ENCODE data around the gene BAX. TPM values are rescaled to one million over a fixed set of nuclear protein-coding genes. Genes with fewer than 3 reads are reported as not detected.
"Not testable (repeated sequence)": the region's sequence is repeated elsewhere in the genome, so short reads cannot be mapped to it uniquely, and the experiment has no call there.

Gene BAX
- polyA plus RNA-seq, 4 donors = 138 to 199 (median 162) TPM

GRCh38 chr19:48922548-48923490 is 31.9 kb upstream of the BAX start:
- Histone ChIP-seq H3K4me3 (ENCODE audit: low read depth in 1 of 3, low read length in 3 of 3) (no peak overlapping the region), H3K9me3 (ENCODE audit: control insufficient read depth in 2 of 2, insufficient read depth in 1 of 2, low read depth in 1 of 2, low read length in 1 of 2) (no peaks in the 10 kb centered on the region), H3K27me3 (ENCODE audit: control insufficient read depth in 3 of 3, insufficient read depth in 3 of 3, low read length in 3 of 3) (no peaks in the 10 kb centered on the region), H3K36me3 (ENCODE audit: control insufficient read depth in 3 of 3, insufficient read depth in 2 of 3, low read depth in 1 of 3, low read length in 3 of 3) (peaks cover 12 to 63% (median 26%) of the 10 kb centered on the region in 3 donors), H3K27ac (ENCODE audit: low read depth in 1 of 3, low read length in 2 of 3) (no peak overlapping the region), H3K4me1 (ENCODE audit: control insufficient read depth in 3 of 3, insufficient read depth in 2 of 3, low read depth in 1 of 3, low read length in 2 of 3) (no peaks in the 10 kb centered on the region)
- FAIRE-seq = no peak
- DNase-seq = no peak
- 86 to 93% (median 88%) methylated on average over 18 of the region's 18 CpGs for WGBS, 3 donors

- 72 to 85% (median 84%) methylated on average over 10 to 11 of the region's 11 CpGs for WGBS, 3 donors
- FAIRE-seq = no peak
Observed at GRCh38 chr19:48925240-48925843, 29.3 kb upstream of the BAX start.

GRCh38 chr19:48925890-48926289 is 28.8 kb upstream of the BAX start:
- H3K36me3 ChIP-seq (ENCODE audit: control insufficient read depth in 3 of 3, insufficient read depth in 2 of 3, low read depth in 1 of 3, low read length in 3 of 3) = peaks cover 9 to 34% (median 13%) of the 10 kb centered on the region in 3 donors
- FAIRE-seq; DNase-seq; H3K4me3 ChIP-seq (ENCODE audit: low read depth in 1 of 3, low read length in 3 of 3); H3K27ac ChIP-seq (ENCODE audit: low read depth in 1 of 3, low read length in 2 of 3); H3K9me3 ChIP-seq (ENCODE audit: control insufficient read depth in 2 of 2, insufficient read depth in 1 of 2, low read depth in 1 of 2, low read length in 1 of 2); H3K27me3 ChIP-seq (ENCODE audit: control insufficient read depth in 3 of 3, insufficient read depth in 3 of 3, low read length in 3 of 3); H3K4me1 ChIP-seq (ENCODE audit: control insufficient read depth in 3 of 3, insufficient read depth in 2 of 3, low read depth in 1 of 3, low read length in 2 of 3): not testable (repeated sequence)
- WGBS, 3 donors = 66 to 84% (median 71%) methylated on average over 8 of the region's 8 CpGs

More at GRCh38 chr19:48925240-48925843, 29.3 kb upstream of the BAX start:
- no peak for DNase-seq
- no peak overlapping the region for H3K27ac ChIP-seq (ENCODE audit: low read depth in 1 of 3, low read length in 2 of 3)
- peaks cover 0 to 2% (median 0%) of the 10 kb centered on the region in 3 donors for H3K4me1 ChIP-seq (ENCODE audit: control insufficient read depth in 3 of 3, insufficient read depth in 2 of 3, low read depth in 1 of 3, low read length in 2 of 3)
- peaks cover 10 to 39% (median 13%) of the 10 kb centered on the region in 3 donors for H3K36me3 ChIP-seq (ENCODE audit: control insufficient read depth in 3 of 3, insufficient read depth in 2 of 3, low read depth in 1 of 3, low read length in 3 of 3)
- H3K4me3 ChIP-seq (ENCODE audit: low read depth in 1 of 3, low read length in 3 of 3) = no peak overlapping the region
- H3K9me3 ChIP-seq (ENCODE audit: control insufficient read depth in 2 of 2, insufficient read depth in 1 of 2, low read depth in 1 of 2, low read length in 1 of 2) = no peaks in the 10 kb centered on the region
- H3K27me3 ChIP-seq (ENCODE audit: control insufficient read depth in 3 of 3, insufficient read depth in 3 of 3, low read length in 3 of 3) = no peaks in the 10 kb centered on the region

GRCh38 chr19:48926909-48927308 is 27.8 kb upstream of the BAX start:
- Histone ChIP-seq H3K4me1 (ENCODE audit: control insufficient read depth in 3 of 3, insufficient read depth in 2 of 3, low read depth in 1 of 3, low read length in 2 of 3) (peaks cover 0 to 2% (median 0%) of the 10 kb centered on the region in 3 donors), H3K36me3 (ENCODE audit: control insufficient read depth in 3 of 3, insufficient read depth in 2 of 3, low read depth in 1 of 3, low read length in 3 of 3) (peaks cover 4 to 24% (median 8%) of the 10 kb centered on the region in 3 donors), H3K4me3 (ENCODE audit: low read depth in 1 of 3, low read length in 3 of 3) (no peak overlapping the region), H3K27me3 (ENCODE audit: control insufficient read depth in 3 of 3, insufficient read depth in 3 of 3, low read length in 3 of 3) (no peaks in the 10 kb centered on the region), H3K27ac (ENCODE audit: low read depth in 1 of 3, low read length in 2 of 3) (no peak overlapping the region), H3K9me3 (ENCODE audit: control insufficient read depth in 2 of 2, insufficient read depth in 1 of 2, low read depth in 1 of 2, low read length in 1 of 2) (no peaks in the 10 kb centered on the region)
- FAIRE-seq (no peak), DNase-seq (peak in 1 of 2 donors; percentile 32)
- WGBS, 3 donors = 18 to 31% (median 27%) methylated on average over 10 of the region's 10 CpGs

GRCh38 chr19:48927692-48928091 is 27.0 kb upstream of the BAX start:
- DNase-seq; H3K4me1 ChIP-seq (ENCODE audit: control insufficient read depth in 3 of 3, insufficient read depth in 2 of 3, low read depth in 1 of 3, low read length in 2 of 3); FAIRE-seq; H3K27me3 ChIP-seq (ENCODE audit: control insufficient read depth in 3 of 3, insufficient read depth in 3 of 3, low read length in 3 of 3); H3K27ac ChIP-seq (ENCODE audit: low read depth in 1 of 3, low read length in 2 of 3); H3K4me3 ChIP-seq (ENCODE audit: low read depth in 1 of 3, low read length in 3 of 3); H3K9me3 ChIP-seq (ENCODE audit: control insufficient read depth in 2 of 2, insufficient read depth in 1 of 2, low read depth in 1 of 2, low read length in 1 of 2): not testable (repeated sequence)
- 56 to 87% (median 68%) methylated on average over 17 of the region's 17 CpGs for WGBS, 3 donors
- H3K36me3 ChIP-seq (ENCODE audit: control insufficient read depth in 3 of 3, insufficient read depth in 2 of 3, low read depth in 1 of 3, low read length in 3 of 3) = peaks cover 0 to 17% (median 4%) of the 10 kb centered on the region in 3 donors

- H3K27me3 ChIP-seq (ENCODE audit: control insufficient read depth in 3 of 3, insufficient read depth in 3 of 3, low read length in 3 of 3) = peaks cover 0 to 4% (median 0%) of the 10 kb centered on the region in 3 donors
- no peaks in the 10 kb centered on the region for H3K9me3 ChIP-seq (ENCODE audit: control insufficient read depth in 2 of 2, insufficient read depth in 1 of 2, low read depth in 1 of 2, low read length in 1 of 2)
- H3K36me3 ChIP-seq (ENCODE audit: control insufficient read depth in 3 of 3, insufficient read depth in 2 of 3, low read depth in 1 of 3, low read length in 3 of 3) = peaks cover 0 to 10% (median 0%) of the 10 kb centered on the region in 3 donors
- DNase-seq = no peak
- no peak overlapping the region for H3K27ac ChIP-seq (ENCODE audit: low read depth in 1 of 3, low read length in 2 of 3)
- no peak overlapping the region for H3K4me3 ChIP-seq (ENCODE audit: low read depth in 1 of 3, low read length in 3 of 3)
- H3K4me1 ChIP-seq (ENCODE audit: control insufficient read depth in 3 of 3, insufficient read depth in 2 of 3, low read depth in 1 of 3, low read length in 2 of 3) = peaks cover 0 to 7% (median 2%) of the 10 kb centered on the region in 3 donors
- FAIRE-seq = no peak
- 59 to 75% (median 67%) methylated on average over 15 of the region's 15 CpGs for WGBS, 3 donors
Observed at GRCh38 chr19:48928164-48929025, 26.3 kb upstream of the BAX start.

- H3K4me3 ChIP-seq (ENCODE audit: low read depth in 1 of 3, low read length in 3 of 3) = peak within 1 kb of the TSS; percentile 3 to 45 (median 41)
- H3K27me3 ChIP-seq (ENCODE audit: control insufficient read depth in 3 of 3, insufficient read depth in 3 of 3, low read length in 3 of 3) = peaks cover 0 to 4% (median 0%) of the 10 kb centered on the region in 3 donors
- peaks cover 0 to 2% (median 0%) of the 10 kb centered on the region in 3 donors for H3K36me3 ChIP-seq (ENCODE audit: control insufficient read depth in 3 of 3, insufficient read depth in 2 of 3, low read depth in 1 of 3, low read length in 3 of 3)
- H3K9me3 ChIP-seq (ENCODE audit: control insufficient read depth in 2 of 2, insufficient read depth in 1 of 2, low read depth in 1 of 2, low read length in 1 of 2) = peaks cover 0 to 5% of the 10 kb centered on the region in 2 donors
- H3K27ac ChIP-seq (ENCODE audit: low read depth in 1 of 3, low read length in 2 of 3) = peak within 1 kb of the TSS; percentile 3 to 53 (median 15)
- no peak for FAIRE-seq
- DNase-seq = peak; percentile 95 to 98
- WGBS, 3 donors = 0 to 1% (median 0%) methylated on average over 40 to 43 of the region's 43 CpGs
- H3K4me1 ChIP-seq (ENCODE audit: control insufficient read depth in 3 of 3, insufficient read depth in 2 of 3, low read depth in 1 of 3, low read length in 2 of 3) = peaks cover 0 to 21% (median 2%) of the 10 kb centered on the region in 3 donors
Observed at GRCh38 chr19:48933382-48933932, 21.2 kb upstream of the BAX start, which contains the start of gene DHDH. DHDH (plus strand) TSS chr19:48933699; CDS start chr19:48933722, 23 bp downstream.

Measured in small intestine (tissue), 7 donors.